GM18511 (cell line): ENCODE measurements around the gene A3GALT2.
"Not testable (repeated sequence)": the region's sequence is repeated elsewhere in the genome, so short reads cannot be mapped to it uniquely, and the experiment has no call there.

Experiments
- ATAC-seq: cut with Tn5 transposase; IDR thresholded peaks from one replicate; pipeline ENCODE4 v1.9.1; 2021; ENCODE audit warnings: mild to moderate bottlenecking, moderate library complexity; ENCODE audit not compliant: unreplicated experiment

The A3GALT2 gene

DNA sequence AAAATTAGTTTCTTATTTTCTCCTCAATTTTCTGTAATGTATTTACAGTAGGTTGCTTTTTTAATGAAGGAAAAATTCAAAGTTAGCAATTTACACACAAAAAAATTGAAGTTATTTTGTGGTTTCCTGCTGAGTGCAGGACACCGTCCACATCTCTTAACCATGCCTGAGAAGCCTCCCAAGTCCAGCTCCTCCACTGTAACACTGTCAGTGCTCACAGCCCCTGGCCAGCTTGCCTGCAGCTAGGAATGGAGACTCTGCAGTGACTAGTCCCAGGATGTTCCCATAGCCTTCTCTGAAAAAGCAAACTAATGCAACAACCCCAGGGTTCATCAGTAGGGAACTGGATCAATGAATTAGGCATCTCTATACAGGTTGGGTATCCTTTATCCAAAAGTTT is 3.5 kb downstream of the A3GALT2 start:
- no peak for ATAC-seq

DNA sequence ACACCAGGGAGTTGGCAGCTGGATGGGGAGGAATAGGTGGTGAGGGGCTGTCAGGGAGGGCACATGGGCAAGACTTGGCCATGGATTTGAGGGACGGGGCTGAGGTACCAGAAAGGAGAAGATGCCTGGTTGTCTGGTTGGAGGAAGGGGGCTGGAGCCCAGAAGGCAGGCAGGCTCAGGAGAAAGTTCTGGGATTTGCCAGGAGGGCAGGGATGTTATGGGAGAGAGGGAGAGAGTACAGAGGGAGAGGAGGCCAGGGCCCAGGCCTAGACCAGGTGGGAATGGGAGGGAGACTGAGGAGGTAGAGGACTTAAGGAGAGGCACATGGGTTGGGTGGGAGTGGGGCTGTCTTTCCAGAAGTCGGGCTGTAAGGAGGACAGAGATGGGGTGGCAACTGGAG is 4.3 kb downstream of the A3GALT2 start:
- no peak for ATAC-seq

DNA sequence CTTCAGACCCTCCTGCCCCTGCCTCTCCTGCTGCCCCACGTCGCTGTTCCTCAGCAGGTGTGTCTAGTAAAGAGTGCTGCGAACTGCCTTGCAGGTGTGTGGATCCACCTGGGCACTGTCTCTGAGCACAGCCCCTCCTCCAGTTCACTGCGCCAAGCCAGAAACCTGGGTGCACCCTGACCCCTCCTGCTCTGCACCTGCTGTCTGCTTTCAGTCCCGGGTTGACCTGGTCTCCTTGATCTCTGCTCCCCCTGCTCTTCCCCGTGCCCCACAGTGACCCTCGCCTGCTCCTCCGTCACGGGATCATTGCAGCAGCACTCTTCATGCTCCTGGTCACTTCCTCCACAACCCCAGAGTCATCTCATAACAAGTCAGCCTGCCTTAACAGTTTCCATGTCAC is 6.5 kb downstream of the A3GALT2 start:
- no peak for ATAC-seq

DNA sequence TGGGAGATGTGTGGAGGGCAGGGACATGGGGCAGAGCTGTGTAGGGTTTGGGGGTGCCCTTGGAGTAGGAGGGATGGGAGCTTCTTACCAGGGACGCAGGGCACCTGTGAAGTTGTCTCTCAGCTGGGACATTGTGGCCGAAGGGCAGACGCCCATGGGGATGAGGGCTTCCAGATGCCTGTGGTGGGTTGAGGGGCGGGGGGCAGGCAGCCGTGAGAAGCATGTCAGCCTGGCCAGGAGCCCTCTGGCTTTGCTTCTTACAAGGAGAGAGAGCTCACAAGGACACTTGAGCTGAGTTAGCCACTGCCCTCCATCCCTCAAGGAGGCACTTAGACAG is 8.5 kb downstream of the A3GALT2 start:
- no peak for ATAC-seq

DNA sequence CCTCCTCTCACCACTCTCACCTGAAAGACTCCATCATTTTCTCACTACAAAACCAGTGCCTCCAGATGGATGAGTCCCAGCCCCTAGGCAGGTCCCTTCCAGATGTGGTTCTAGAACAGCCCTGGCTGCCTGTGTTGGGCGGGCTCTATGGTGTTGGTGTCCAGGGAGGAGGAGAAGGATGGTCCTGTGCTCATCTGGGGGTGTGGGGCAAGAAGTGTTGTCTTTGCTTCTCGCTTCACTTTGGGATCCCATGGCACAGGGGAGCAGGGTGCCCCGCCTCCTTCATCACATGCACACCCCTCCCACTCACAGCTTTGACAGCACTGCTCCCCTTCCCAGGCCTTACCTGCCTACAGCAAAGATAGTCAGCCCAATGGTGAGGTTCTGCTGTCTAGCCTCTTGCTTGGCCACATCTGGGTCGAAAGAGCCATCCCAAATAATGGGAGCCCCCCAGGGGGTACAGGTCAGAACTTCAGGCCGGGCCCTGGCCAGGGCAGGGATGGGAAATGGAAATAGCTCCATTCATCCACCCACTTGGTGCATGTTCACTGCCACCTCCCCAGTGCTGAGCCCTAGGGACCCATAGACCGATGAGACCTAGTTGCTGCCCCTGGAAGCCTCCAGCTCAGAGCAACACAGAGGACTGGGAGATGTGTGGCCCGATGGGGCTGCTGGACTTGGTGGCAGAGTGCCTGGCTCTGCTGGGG is 9.0 kb downstream of the A3GALT2 start:
- ATAC-seq: no peak

DNA sequence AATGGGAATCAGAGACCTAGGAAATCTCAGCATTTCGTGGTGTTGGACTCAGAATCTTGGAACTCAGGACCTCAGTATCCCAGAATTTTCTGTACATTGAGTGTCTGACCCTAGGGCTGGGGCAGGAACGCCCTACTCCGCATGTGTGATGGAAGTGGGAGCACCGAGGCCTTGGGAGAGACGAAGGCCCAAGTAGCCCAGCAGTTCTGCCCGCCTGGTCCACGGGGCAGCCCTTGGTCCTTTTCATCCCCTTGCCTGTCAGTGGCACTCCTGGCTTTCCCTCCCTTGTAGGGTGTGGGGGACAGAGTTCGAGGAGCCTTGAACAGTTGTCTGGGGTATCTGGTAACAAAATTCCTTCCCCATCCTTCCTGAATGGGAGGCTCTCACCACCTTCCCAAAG is 10.2 kb downstream of the A3GALT2 start:
- ATAC-seq: no peak

DNA sequence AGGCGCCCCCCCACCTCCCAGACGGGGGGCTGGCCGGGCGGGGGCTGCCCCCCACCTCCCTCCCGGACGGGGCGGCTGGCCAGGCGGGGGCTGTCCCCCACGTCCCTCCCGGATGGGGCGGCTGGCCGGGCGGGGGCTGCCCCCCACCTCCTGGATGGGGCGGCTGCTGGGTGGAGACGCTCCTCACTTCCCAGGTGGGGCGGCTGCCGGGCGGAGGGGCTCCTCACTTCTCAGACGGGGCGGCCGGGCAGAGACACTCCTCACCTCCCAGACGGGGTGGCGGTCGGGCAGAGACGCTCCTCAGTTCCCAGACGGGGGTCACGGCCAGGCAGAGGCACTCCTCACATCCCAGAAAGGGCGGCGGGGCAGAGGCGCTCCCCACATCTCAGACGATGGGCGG is 11.5 kb downstream of the A3GALT2 start:
- ATAC-seq: not testable (repeated sequence)

DNA sequence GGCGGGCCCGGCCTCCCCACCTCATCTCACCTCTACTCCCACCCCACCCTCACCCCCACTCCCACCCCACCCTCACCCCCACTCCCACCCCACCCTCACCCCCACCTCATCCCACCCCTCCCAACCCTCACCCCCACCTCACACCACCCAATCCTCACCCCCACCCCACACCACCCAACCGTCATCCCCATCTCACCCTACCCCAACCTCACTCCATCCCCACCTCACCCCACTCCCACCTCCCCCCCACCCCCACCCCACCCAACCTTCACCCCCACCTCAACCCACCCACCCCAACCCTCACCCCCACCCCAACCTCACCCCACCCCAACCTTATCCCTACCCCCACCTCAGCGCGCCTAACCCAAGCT is 13.4 kb downstream of the A3GALT2 start:
- ATAC-seq: no peak

DNA sequence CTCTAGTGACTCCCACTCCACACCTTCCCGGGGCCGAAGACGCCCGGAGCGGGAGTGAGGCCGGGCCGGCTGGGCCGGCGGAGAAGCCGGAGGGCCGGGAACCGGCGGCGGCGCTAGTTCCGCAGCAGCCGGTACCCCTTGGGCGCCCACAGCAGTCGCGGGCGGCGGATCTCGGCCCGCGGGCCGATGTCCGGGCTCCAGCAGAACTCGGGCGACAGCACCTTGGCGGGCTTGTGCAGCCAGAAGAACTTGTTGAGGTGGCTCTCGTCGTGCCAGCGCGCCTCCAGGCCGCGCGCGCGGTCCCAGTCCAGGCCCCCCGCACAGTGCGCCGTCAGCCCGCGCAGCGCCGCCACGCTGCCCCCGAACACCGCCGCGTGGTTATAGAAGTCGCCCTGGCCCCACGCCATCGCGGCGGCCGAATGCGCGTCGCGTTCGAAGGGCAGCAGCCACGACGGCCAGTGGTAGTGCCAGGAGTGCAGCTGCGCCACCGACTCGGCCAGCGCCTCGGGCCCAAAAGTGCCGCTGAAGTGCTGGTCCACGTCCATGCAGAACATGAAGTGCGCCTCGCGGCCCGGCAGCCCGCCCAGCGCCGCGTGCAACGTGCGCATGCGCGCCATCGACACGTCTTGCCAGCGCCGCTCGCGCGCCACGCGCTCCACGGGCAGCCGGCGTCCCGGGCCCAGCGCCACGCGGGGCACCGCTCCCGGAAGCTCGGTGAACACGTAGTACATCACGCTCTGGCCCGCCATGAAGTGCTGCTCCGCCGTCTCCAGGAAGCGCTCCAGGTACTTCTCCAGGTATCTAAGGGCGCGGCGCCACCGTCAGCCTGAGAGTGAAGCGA is 14.0 kb downstream of the A3GALT2 start:
- ATAC-seq: no peak

DNA sequence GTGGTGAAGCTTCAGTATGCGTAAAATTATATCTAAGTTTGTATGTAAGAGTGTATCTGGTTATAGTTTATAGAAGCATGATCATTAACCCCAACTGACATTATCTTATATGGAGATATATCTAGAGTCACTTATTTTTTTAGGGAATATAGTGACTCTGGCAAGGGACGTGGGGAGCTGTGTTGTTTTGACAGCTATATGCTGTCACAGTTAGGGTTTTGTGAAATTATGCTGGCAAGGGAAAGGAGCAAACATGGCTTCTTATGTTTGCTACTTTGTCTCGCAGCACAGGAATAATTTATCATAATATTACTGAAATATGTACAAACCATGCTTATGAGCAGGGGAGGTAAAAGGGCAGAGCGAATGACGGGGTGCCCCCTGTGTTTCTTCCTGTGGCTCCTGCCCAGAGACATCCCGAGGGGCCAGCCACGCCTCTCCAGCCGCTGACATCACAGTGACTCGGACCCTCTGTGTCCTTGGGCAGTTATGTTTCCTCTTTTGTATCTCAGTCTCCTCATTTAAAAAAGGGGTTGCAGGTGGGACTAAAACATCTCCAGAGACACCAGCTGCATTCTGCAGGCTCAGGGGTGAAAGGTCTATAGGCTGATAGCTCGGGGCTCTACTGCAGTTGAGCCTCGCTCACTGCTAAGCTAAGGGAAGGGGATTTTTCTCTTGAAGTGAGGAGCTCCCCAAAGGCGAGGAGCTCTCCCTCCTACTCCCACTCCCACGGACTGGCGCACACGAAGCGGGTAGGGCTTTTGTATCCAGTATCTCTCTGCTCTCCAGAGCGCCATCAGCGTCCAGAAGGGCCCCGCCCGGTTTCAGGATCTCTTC is 14.9 kb downstream of the A3GALT2 start:
- no peak for ATAC-seq

DNA sequence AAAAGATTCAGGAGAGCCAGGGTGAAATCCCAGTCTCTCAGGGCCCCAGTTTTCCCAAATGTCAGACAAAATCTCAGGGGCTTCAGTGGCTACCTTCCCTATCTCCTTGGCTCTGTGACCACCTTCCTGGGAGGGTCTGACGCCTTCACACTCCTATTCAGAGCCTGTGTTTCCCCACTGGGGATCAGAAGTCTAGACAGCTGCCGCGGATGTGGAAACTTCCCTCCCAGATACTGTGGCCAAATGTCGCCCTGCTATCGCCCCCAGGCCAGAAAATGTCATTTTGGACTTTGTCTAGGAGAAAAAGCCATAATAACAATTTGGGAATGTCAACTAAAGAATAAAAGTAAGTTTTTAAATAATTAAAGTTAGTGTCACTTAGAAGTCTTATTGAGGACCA is 15.9 kb downstream of the A3GALT2 start:
- ATAC-seq: no peak

DNA sequence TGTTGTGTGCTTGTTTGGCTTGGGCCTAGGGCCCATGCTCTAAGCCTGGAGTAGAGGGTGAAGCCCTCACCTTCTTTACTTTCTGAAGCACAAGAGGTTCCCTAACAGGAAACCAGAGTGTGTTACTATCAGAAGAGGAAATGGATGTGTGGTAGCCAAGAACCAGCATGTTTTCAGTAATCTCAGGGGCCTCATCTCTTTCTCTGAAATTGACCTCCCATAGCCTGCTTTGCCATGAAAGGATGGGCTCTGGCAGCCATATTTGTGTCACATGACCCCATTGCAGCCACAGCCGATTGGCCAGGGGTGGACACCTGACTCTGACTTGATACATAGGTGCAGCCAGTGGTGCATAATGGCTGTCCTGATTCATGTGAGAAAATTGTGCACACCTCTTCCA is 18.6 kb downstream of the A3GALT2 start:
- no peak for ATAC-seq

DNA sequence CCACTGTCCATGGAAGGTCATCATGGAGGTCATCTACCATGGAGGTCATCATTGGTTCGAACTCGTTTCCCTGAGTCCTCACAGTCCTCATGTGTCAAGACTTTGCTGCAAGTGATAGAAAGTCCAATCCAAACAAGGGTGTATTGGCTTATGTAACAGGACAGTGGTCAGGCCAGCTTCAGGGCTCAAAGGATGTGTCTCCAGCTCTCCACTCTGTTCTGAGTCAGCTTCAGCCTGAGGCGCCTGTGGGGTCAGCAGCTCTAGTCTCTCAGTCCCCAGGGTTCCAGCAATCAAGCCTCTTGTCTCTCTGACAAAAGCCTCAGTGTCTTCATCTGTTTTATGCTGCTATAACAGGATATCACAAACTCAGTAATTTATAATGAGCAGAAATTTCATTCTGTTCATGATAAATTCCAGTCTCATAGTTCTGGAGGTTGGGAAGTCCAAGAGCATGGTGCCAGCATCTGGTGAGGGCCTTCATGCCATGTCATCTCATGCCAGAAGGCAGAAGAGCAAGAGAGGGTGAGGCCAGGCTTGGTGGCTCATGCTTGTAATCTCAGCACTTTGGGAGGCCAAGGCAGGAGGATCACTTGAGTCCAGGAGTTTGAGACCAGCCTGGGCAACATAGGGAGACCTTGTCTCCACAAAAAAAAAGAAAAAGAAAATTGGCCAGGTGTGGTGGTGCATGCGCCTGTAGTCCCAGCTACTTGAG is 19.5 kb downstream of the A3GALT2 start:
- no peak for ATAC-seq

DNA sequence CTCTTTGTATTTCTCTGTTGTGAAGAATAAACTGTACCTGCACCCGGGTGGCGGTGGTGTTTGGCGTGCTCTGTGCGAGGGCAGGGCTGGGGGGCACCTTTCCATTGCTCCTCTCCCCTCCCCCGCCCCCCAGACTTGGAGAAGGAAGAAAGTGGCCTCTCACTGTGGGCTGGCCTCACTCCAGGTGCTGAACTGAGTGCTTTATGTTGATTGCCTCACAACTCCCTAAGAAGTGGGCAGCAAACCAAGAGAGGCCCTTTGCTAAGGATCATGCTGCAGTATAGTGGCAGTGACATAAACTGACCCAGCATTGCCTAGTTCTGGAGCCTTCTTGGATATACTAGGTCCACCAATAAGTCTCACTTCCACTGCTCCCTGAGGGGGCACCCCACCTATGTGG is 20.2 kb downstream of the A3GALT2 start:
- ATAC-seq: no peak

DNA sequence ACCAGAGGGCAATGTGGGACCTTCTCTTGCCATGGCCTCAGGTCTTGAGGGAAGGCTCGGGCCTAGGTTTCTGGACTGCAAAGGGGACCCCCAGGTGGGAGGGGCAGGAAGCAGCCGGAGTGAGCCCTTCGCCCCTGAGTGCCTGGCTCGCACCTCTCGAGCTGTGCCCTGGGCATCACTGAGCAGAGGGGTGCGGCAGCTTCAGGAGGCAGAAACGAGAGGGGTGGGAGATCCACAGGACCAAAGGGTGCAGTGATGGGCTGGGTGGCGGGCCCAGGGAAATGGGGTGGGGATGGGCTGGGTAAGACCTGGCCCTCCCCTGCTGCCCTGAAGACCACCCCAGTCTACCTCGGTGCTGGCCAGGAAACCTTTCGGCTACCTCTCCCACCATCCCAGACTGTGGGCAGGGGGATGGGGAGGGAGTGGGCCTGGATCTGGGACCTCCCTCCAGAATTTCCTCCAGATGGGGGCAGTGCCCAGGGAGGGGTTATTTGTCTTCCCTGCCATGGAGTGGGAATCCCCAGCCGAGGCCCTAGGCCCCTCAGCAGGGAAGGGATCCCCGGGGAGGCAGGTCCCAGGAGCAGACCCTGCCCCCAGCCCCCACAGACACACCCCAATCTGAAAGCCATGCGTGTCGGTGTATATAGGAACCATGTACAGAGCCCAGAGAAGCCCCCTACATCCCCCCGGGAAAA is 21.3 kb downstream of the A3GALT2 start:
- no peak for ATAC-seq

DNA sequence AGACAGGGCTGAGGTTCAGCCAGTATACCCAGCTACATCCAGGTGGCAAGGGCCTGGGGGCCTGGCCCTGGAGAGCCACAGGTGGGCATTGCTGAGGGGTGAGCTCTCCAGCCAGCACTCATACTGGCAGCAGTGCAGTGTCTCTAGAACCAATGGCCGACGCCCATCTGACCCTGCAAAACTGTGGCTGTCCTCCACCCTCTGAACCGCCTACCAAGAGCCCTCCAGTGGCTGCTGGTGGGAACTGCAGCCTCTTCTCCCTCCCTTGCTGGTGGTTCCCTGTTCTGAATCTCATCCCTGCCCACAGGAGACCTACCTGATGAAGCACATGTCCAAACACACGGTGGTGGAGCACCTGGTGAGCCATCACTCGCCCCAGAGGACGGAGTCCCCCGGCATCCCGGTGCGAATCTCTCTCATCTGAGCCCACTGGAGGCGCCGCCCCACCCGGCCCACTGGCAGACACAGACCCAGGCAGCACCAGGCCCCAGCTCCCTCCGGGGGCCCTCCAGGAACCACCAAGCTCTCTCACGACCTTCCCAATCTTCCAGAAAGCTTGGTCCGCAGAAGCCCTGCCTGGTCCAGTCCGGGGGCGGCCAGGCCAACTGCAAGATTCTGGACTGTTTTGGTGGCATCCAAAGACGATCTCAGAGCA is 22.1 kb downstream of the A3GALT2 start:
- no peak for ATAC-seq

DNA sequence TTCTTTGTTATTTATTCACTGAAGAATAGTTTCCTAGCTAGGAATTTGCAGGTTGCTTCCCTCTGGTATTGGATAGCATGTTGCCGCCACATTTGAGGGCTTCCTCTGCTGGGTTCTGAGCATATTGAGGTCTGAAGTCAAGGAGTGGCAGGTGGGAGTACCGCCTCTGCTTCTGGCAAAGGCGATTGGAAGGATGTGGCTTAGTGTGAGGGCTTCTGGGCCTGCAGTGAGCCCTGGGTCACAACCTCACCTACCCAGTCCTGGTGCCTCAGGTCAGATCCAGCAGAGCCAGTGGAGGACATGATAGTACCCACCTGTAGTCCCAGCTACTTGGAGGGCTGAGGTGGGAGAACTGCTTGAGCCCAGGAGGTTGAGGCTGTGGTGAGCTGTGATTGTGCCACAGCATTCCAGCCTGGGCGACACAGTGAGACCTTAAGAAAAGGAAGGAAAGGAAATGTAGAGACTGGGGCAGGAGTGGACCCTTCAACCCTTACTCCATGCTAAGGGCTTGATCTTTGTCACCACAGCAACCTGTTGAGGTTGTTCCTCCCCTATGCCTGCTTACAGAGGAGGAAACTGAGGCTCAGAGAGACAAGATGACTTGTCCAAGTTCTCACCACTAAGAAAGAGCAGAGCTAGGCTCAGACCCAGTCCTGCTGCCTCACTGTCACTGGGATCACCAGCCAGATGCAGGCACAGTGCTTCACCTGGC is 22.8 kb downstream of the A3GALT2 start:
- no peak for ATAC-seq

DNA sequence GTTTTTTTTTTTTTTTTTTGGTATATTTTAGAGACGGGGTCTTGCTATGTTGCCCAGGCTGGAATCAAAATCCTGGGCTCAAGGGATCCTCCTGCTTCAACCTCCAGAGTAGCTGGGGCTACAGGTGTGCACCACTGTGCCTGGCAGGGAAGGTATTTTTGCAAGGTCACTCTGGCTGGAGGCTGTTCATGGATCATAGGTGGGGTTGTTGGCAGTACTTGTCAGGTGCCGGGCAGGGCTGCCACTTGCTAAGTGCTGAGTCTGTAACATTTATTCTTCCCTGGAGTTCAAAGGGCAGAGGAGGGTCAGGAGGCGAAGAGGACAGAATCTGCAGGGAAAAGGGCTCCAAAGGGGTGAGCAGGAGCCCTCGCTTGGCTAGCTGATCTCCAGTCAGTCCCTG is 24.1 kb downstream of the A3GALT2 start:
- no peak for ATAC-seq

DNA sequence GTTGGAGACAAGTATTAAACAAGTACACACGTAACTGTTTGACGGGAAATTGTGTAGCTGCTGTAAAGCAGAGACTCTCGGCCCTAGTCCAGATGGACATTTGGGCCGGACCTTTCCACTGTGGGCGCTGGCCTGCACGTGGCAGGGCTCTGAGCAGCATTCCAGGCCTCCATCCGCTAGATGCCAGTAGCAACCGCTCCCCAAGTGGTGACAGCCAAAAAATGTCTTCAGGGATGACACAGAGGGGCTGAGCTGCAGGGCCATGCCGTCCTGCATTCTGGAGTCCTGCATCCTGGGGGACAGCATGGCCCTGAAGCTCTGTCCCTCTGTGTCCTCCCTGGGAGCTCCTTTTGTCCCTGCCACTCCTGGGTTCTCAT is 24.8 kb downstream of the A3GALT2 start:
- no peak for ATAC-seq
